HAP-1 (cell line): ENCODE data around the gene PRXL2B.
"Not testable (repeated sequence)": the region's sequence is repeated elsewhere in the genome, so short reads cannot be mapped to it uniquely, and the experiment has no call there.

Source experiments
- DNase-seq, 2 experiments: peaks; one replicate each; pipeline ENCODE4 v3.0.0-alpha.2; 2016 to 2020; ENCODE audit warnings: low spot score in 2 of 2
- H3K27me3 ChIP-seq: fragments of 250-450 bp; sonication (Bioruptor Pico); 2 replicates; pipeline ENCODE4 v1.5.1; 2020; ENCODE audit warnings: low read depth, mild to moderate bottlenecking, moderate library complexity
- H3K36me3 ChIP-seq: fragments of 250-450 bp; sonication (Bioruptor Pico); replicated peaks from 2 replicates; pipeline ENCODE4 v1.5.1; 2020; ENCODE audit warnings: mild to moderate bottlenecking
- H3K4me1 ChIP-seq: fragments of 250-450 bp; sonication (Bioruptor Pico); 2 replicates; pipeline ENCODE4 v1.5.1; 2020; ENCODE audit warnings: mild to moderate bottlenecking
- H3K4me3 ChIP-seq: fragments of 250-450 bp; sonication (Bioruptor Pico); 2 replicates; pipeline ENCODE4 v1.5.1; 2020; ENCODE audit warnings: mild to moderate bottlenecking, moderate library complexity
- H3K9me3 ChIP-seq: fragments of 250-450 bp; sonication (Bioruptor Pico); 2 replicates; pipeline ENCODE4 v1.5.1; 2020; ENCODE audit warnings: mild to moderate bottlenecking, moderate library complexity
- in situ Hi-C: fragments of 300-500 bp; cut with MboI; formaldehyde crosslinking; loops from 3 replicates; pipeline ENCODE4 v1.14.3; 2020; ENCODE audit warnings: low sequenced_read_pairs, inconsistent platforms, mixed read lengths

Gene PRXL2B

GRCh38 chr1:2564006-2564814 lies 22.4 kb upstream of the PRXL2B start:
- H3K27me3 ChIP-seq = no peaks in the 10 kb centered on the region
- in situ Hi-C loops = no loop called here
- no peaks in the 10 kb centered on the region for H3K36me3 ChIP-seq
- H3K4me1 ChIP-seq = no peaks in the 10 kb centered on the region
- H3K4me3 ChIP-seq = no peak overlapping the region
- no peak for DNase-seq
- H3K9me3 ChIP-seq = no peaks in the 10 kb centered on the region

- no peaks in the 10 kb centered on the region for H3K4me1 ChIP-seq
- no peaks in the 10 kb centered on the region for H3K9me3 ChIP-seq
- no peaks in the 10 kb centered on the region for H3K27me3 ChIP-seq
- H3K4me3 ChIP-seq = no peak overlapping the region
- in situ Hi-C loops = no loop called here
- no peaks in the 10 kb centered on the region for H3K36me3 ChIP-seq
- no peak for DNase-seq
Observed at GRCh38 chr1:2564815-2565374, 21.7 kb upstream of the PRXL2B start.

- Histone ChIP-seq H3K4me1 (no peaks in the 10 kb centered on the region), H3K4me3 (no peak overlapping the region), H3K36me3 (no peaks in the 10 kb centered on the region), H3K9me3 (no peaks in the 10 kb centered on the region), H3K27me3 (no peaks in the 10 kb centered on the region)
- in situ Hi-C loops = no loop called here
- DNase-seq = no peak
Observed at GRCh38 chr1:2566101-2567045, 20.2 kb upstream of the PRXL2B start.

- Histone ChIP-seq H3K4me1 (no peaks in the 10 kb centered on the region), H3K27me3 (no peaks in the 10 kb centered on the region), H3K4me3 (no peak overlapping the region), H3K36me3 (no peaks in the 10 kb centered on the region), H3K9me3 (no peaks in the 10 kb centered on the region)
- in situ Hi-C loops = no loop called here
- DNase-seq = no peak
Observed at GRCh38 chr1:2567083-2567679, 19.4 kb upstream of the PRXL2B start.

GRCh38 chr1:2568187-2568816 lies 18.3 kb upstream of the PRXL2B start:
- DNase-seq, H3K4me1 ChIP-seq, H3K36me3 ChIP-seq, H3K27me3 ChIP-seq, H3K4me3 ChIP-seq, H3K9me3 ChIP-seq, in situ Hi-C loops: not testable (repeated sequence)

GRCh38 chr1:2569060-2569459 lies 17.5 kb upstream of the PRXL2B start:
- in situ Hi-C loops = no loop called here
- Histone ChIP-seq H3K36me3 (no peaks in the 10 kb centered on the region), H3K4me3 (no peak overlapping the region), H3K9me3 (0 out of 2 replicates have a peak, but pooled peaks cover 8% of the 10 kb centered on the region), H3K27me3 (peaks cover 5% of the 10 kb centered on the region; the same call in 1 of the 2 replicates), H3K4me1 (no peaks in the 10 kb centered on the region)
- DNase-seq = no peak

GRCh38 chr1:2569703-2570102 lies 16.9 kb upstream of the PRXL2B start:
- DNase-seq, H3K27me3 ChIP-seq, H3K4me3 ChIP-seq, in situ Hi-C loops, H3K9me3 ChIP-seq, H3K4me1 ChIP-seq, H3K36me3 ChIP-seq: not testable (repeated sequence)

GRCh38 chr1:2570332-2570731 lies 16.2 kb upstream of the PRXL2B start:
- H3K27me3 ChIP-seq = peaks cover 7% of the 10 kb centered on the region; the same call in 1 of the 2 replicates
- H3K4me3 ChIP-seq = no peak overlapping the region
- no peaks in the 10 kb centered on the region for H3K4me1 ChIP-seq
- no peaks in the 10 kb centered on the region for H3K36me3 ChIP-seq
- in situ Hi-C loops = no loop called here
- 0 out of 2 replicates have a peak, but pooled peaks cover 8% of the 10 kb centered on the region for H3K9me3 ChIP-seq
- no peak for DNase-seq

- Histone ChIP-seq H3K9me3 (0 out of 2 replicates have a peak, but pooled peaks cover 8% of the 10 kb centered on the region), H3K36me3 (no peaks in the 10 kb centered on the region), H3K4me3 (no peak overlapping the region), H3K27me3 (peaks cover 7% of the 10 kb centered on the region; the same call in 1 of the 2 replicates), H3K4me1 (no peaks in the 10 kb centered on the region)
- DNase-seq = no peak
- in situ Hi-C loops = no loop called here
Observed at GRCh38 chr1:2571348-2571747, 15.2 kb upstream of the PRXL2B start.

- no peak overlapping the region for H3K4me3 ChIP-seq
- DNase-seq = no peak
- 0 out of 2 replicates have a peak, but pooled peaks cover 8% of the 10 kb centered on the region for H3K9me3 ChIP-seq
- H3K4me1 ChIP-seq = no peaks in the 10 kb centered on the region
- no peaks in the 10 kb centered on the region for H3K36me3 ChIP-seq
- in situ Hi-C loops = no loop called here
- H3K27me3 ChIP-seq = peaks cover 7% of the 10 kb centered on the region; the same call in 1 of the 2 replicates
Observed at GRCh38 chr1:2573250-2573920, 13.2 kb upstream of the PRXL2B start.

GRCh38 chr1:2574350-2574749 lies 12.2 kb upstream of the PRXL2B start:
- H3K27me3 ChIP-seq = peaks cover 7% of the 10 kb centered on the region; the same call in 1 of the 2 replicates
- no peak for DNase-seq
- 0 out of 2 replicates have a peak, but pooled peaks cover 8% of the 10 kb centered on the region for H3K9me3 ChIP-seq
- no peaks in the 10 kb centered on the region for H3K4me1 ChIP-seq
- in situ Hi-C loops = no loop called here
- no peaks in the 10 kb centered on the region for H3K36me3 ChIP-seq
- H3K4me3 ChIP-seq = no peak overlapping the region

GRCh38 chr1:2575801-2576663 lies 10.5 kb upstream of the PRXL2B start:
- 0 out of 2 replicates have a peak, but pooled peaks cover 8% of the 10 kb centered on the region for H3K9me3 ChIP-seq
- no peak overlapping the region for H3K4me3 ChIP-seq
- in situ Hi-C loops = no loop called here
- no peaks in the 10 kb centered on the region for H3K4me1 ChIP-seq
- H3K36me3 ChIP-seq = no peaks in the 10 kb centered on the region
- H3K27me3 ChIP-seq = peaks cover 9% of the 10 kb centered on the region; the same call in 1 of the 2 replicates
- no peak for DNase-seq
